HG02642 (cell line): ENCODE results near the gene CHIA.
"Not testable (repeated sequence)": the region's sequence is repeated elsewhere in the genome, so short reads cannot be mapped to it uniquely, and the experiment has no call there.

Experiments
- ATAC-seq: cut with Tn5 transposase; IDR thresholded peaks from one replicate; pipeline ENCODE4 v1.9.1; 2021; ENCODE audit warnings: mild to moderate bottlenecking; ENCODE audit not compliant: unreplicated experiment, poor library complexity

Gene CHIA

DNA sequence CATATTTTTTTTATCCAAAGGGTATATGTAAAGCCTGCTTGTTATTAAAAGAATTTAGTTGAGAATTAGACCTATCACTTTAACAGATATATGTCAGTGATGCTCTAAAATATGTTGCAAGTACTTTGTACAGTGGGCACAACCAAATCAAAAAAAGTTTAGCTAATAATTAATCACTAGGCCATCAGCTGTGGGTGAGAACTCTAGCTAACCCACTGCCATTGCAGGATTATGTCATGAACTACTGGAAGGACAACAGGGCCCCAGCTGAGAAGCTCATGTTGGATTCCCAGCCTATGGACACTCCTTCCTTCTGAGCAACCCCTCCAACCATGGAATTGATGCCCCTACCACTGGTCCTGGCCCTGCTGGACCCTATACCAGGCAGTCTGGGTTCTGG, 6.8 kb upstream of the CHIA start:
- ATAC-seq = no peak

DNA sequence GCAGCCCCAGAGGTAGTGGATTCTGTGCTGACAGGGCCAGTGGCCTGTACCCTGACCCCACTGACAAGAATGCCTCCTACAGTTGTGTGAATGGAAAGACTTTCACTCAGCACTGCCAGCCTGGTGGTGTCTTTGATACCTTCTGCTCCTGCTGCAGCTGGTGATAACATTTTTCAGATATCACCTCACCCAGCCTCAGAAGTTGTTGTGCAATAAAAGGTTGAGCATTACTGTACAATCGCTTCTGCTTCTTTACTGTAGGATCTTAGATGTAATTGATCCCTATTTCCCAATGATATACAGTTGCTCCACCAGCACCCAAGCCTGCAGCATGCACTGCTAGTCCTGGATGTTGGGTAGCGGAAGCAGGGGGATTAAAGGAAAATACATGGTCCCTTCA, 4.8 kb upstream of the CHIA start:
- no peak for ATAC-seq

DNA sequence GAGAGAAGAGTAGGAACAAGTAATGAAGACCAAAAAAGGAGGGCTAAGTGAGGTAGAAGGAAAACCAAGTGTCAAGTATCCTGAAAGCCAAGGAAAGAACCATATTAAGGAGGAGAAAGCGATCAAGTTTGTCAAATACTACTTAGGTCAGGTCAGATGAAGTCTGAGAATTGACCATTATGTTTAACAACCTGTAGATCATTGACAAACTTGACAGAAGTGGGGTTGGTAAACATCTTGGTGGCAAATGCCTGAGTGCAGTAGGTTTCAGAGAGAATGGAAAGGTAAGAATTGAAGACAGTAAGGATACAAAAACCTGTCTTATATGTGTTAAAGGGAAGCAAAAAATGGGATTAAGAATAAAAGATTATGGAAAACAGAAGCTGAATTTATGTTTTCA, 3.7 kb upstream of the CHIA start:
- ATAC-seq = no peak

DNA sequence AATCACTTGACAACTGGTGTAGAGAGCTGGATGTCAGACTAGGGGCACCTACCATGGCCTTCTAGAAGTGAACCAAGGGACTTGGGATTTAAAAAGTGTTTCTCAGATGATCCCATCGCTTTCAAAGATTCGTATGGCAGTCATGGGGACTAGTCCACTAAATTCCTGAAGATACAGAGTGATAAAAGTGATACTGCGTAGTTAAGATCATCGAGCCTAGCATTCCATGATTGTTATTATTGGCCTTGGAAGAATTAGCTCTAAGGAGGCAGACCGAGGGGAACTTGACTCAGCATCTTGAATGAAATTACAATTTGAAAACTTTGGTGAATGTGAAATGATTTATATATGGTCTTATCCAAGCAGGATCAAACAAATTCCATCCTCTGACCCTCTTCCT, 1.3 kb upstream of the CHIA start:
- ATAC-seq = no peak

DNA sequence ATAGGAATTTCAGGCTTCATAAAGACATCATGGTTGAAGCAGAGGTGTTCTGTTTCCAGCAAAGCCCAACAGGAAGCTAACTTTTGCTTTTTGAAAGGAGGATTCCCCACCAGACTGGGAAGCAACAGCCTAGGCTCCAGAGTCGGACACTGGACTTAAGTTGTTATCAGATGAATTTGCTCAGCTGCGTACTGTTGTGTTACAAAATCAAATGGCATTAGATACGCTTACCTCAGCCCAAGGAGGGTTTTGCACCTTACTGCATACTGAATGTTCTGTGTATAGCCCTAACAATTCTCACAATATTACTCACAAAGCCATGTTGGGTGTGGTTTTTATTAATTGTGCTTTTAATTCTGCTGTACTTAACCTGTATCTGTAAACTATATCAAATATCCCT, 547 bp upstream of the CHIA start:
- no peak for ATAC-seq

DNA sequence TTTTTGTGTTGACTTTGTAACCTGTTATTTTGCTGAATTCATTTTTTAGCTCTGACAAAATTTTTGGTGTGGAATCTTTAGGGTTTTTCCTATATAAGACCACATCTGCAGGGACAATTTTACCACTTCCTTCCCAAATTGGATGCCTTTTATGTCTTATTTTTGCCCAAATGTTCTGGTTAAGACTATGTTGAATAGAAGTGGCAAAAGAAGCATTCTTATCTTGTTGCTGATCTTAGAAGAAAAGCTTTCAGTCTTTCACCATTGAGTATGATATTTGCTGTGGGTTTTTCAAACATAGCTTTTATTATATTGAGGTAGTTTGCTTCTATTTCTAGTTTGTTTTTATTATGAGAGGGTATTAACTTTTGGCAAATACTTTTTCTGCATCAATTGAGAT, 3.7 kb downstream of the CHIA start:
- ATAC-seq = no peak

DNA sequence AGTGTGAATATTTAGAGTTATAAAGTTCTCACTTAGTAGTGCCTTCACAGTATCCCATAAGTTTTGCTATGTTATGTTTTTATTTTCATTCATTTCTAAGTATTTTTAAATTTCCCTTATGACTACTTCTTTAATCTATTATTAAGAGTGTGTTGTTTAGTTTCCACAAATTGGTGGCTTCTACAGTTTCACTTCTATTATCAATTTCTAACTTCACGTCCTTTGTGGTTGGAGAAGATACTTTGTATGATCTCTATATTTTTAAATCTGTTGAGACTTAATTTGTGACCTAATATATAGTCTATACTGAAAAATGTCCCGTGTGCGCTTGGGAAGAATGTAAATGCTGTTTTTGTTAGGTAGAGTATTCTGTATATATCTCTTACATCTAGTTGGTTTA, 11.7 kb downstream of the CHIA start:
- no peak for ATAC-seq

DNA sequence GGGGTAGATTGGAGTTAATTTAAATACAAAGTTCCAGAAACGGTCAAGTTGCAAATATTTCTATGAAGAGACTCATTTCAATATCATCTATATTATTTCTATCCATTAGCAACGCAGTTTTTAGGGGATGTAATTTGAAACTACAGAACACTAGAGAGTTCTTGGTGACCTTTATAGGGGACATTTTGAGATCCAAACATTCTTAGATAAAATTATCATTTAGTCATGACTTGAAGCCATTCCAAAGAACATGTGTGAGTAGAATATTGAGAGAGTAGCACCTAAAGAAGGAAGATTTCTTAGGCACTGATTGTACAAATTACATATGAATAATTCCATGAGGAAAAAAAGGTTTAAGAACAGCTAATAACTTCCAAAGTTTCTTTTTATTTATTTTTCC, 19.0 kb downstream of the CHIA start:
- ATAC-seq = no peak

DNA sequence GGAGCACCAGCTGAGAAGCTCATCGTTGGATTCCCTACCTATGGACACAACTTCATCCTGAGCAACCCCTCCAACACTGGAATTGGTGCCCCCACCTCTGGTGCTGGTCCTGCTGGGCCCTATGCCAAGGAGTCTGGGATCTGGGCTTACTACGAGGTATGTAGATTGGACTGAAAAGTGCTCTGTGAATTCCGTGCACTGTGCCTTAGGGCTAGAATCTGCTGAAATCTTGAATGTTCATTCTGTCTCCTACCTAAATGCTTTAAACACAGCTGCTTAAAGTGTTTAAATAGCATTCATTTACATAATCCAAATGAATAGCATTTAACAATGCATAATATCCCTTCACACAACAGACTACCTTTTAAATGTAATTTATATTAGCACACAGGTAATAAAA, 27.9 kb downstream of the CHIA start:
- ATAC-seq = no peak

DNA sequence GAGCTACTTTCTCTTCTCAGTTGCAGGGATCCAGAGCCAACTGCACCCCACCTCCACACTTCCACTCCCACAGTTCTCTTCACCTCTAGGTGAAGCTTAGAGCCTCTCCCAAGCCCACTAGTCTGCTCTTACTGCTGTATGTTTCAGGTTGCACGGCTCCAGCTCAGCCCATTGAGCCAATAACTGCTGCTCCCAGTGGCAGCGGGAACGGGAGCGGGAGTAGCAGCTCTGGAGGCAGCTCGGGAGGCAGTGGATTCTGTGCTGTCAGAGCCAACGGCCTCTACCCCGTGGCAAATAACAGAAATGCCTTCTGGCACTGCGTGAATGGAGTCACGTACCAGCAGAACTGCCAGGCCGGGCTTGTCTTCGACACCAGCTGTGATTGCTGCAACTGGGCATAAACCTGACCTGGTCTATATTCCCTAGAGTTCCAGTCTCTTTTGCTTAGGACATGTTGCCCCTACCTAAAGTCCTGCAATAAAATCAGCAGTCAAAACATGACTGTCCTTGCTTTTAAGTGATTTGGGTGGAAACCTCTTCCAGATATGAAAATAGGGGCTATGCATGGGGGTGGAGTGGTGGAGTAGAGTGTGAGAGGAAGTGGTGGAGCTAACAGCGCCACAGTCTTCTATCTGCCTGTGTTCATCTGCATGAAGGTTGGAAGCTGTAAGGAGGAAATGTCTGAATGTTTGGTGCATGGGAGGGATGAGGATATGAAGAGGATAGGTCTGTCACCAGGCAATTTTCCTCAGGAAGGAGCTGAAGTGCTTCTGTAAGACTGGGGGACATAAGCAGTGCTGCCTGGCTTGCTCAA, 29.6 kb downstream of the CHIA start:
- no peak for ATAC-seq

DNA sequence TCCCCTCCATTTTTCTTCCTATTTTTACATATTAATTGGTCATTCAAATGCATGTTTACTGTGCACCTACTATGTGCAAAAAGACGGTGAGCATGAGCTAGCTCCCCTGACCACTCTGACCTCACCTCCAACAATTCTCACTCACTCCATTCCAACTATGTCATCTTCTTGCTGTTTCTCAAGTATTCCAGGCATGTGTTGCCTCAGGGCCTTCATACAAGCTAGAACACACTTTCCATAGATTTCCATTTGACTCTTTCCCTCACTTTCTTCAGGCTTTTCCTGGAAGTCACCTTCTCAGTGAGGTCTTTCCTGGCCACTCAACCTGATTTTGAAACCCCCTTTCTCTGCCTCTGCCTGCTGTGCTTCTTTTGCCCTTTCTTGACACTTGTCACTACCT, 32.6 kb downstream of the CHIA start:
- ATAC-seq = no peak

DNA sequence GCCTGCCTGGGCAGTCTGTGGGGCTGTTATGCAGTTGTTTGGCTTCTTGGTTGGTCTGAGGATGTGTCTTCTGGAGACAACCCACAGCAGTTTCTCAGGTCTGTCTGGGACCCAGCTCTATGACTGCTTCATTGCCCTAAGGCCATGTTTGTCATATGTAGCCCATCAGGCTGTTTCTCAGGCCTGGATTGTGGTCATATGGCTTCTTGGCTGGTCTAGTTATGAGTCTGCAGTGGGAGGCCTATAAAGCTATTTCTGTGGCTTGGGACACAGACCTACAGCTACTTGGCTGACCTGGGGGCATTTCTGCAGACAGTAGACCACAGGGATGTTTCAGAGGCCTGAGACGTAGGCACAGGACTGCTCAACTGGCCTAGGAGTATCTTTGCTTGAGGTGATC, 41.5 kb downstream of the CHIA start:
- ATAC-seq = no peak

DNA sequence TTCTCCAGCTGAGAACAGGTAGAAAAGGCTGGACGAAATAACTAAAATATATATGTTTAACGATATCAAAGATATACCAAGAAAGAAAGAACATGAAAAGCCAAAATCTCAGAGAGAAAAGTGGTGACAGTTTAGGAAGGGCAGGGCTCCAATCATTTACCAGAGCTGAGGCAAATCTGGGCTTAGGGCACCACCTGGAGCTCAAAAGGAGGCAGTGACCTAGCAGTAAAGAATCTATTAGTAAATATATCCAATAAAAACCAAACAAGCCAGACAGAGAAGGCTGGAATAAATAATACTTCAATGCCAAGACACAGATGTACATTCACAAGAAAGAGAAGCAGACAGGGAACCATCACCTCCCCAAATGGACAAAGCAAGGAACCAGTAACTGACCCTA, 43.5 kb downstream of the CHIA start:
- no peak for ATAC-seq

DNA sequence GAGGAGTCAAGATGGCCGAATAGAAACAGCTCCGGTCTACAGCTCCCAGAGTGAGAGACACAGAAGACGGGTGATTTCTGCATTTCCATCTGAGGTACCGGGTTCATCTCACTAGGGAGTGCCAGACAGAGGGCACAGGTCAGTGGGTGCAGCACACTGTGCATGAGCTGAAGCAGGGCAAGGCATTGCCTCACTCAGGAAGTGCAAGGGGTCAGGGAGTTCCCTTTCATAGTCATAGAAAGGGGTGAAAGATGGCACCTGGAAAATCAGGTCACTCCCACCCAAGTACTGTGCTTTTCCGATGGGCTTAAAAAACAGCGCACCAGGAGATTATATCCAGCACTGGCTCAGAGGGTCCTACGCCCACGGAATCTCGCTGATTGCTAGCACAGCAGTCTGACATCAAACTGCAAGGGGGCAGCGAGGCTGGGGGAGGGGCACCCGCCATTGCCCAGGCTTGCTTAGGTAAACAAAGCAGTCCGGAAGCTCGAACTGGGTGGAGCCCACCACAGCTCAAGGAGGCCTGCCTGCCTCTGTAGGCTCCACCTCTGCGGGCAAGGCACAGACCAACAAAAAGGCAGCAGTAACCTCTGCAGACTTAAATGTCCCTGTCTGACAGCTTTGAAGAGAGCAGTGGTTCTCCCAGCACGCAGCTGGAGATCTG, 44.7 kb downstream of the CHIA start:
- not testable (repeated sequence) for ATAC-seq

DNA sequence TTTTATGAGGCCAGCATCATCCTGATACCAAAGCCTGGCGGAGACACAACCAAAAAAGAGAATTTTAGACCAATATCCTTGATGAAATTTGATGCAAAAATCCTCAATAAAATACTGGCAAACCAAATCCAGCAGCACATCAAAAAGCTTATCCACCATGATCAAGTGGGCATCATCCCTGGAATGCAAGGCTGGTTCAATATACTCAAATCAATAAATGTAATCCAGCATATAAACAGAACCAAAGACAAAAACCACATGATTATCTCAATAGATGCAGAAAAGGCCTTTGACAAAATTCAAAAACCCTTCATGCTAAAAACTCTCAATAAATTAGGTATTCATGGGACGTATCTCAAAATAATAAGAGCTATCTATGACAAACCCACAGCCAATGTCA, 48.2 kb downstream of the CHIA start:
- not testable (repeated sequence) for ATAC-seq

DNA sequence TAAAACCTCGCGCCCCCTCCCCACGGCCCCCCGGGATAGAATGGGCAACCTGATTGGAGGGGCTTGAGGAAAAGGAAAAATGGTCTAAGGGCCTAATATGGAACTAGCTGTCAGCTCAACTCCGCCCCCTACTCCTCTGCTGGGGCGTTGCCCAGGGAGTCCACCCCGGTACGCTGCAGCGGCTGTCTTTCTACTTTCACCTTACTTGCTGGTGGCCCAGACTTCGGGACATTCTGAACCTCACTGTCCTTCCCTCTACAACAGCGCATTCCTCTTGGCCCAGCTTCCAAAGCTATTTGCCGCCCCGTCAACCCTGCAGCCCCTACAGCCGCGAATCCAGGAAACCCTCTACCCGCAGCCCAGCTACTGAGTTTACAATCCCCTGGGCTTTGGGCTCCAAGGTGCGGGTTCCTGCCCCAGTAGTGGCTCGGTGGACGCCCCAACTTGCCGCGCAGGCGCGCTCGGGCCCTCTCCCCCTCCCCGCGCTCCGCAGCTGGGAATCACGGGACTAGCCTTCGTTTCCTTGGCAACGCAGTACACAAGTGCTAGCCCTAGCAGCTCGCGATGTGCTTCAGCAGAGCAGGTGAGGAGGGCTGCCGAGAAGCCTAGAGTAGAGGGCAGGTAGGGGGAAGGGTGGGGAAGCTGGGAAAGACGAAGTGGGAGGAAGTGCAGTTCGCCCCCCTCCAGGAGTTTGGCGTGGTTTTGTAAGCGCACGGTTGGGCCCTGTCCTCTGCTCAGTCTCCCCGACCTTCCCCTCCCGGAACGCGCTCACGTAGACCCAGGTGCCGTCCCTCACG, 55.6 kb downstream of the CHIA start:
- peak; percentile 96 for ATAC-seq

DNA sequence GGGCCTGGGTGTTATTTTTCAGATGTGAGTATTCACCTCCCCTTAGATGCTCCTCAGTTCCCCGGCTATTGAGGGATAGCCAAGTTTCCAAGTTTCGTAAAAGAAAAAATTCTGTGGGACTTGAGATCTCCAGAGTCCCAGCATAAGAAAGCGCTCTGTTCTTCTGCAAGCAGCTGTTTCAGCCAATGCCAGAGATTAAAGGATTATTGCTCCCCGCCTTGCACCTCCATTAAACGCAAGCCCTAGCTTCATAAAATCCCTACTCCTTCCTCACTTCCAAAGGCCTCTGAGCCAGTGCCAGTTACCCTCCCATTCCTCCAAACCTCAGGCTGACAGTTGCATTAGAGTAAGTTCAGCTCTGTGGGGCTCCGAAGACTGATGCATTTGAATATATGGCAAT, 56.4 kb downstream of the CHIA start:
- no peak for ATAC-seq

DNA sequence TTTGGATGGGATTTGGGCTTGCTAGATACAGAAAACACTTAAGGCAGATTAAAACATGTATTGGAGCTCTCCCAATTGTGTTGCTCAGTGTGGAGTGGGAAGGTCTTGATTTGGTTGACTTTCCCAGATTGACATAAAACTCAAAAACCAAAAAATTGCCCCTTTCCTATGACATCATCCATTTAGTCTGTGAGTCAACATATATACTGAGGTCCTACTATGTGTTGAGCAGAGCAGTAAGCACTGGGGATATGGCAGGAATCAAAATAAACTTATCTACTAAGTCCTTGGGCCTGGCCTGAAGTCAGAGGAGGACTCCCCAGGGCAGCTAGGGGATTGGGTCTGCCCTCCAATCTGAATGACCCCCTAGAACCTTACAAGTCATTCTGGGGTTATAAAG, 61.0 kb downstream of the CHIA start:
- no peak for ATAC-seq

DNA sequence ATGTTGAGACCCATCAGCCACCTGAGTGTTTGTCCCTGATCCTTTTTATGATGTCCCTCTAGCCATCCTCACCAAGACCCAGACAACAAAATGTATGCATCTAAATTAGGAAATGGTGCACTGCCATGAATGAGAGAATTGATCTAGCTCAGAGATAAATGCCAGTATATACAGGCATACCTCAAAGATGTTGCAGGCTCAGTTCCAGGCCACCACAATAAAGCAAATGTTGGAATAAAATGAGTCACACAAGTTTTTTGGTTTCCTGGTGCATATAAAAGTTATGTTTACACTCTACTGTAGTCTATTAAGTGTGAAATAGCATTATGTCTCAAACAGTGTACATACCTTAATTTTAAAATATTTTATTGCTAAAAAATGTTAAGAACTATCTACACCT, 63.9 kb downstream of the CHIA start:
- ATAC-seq = no peak

DNA sequence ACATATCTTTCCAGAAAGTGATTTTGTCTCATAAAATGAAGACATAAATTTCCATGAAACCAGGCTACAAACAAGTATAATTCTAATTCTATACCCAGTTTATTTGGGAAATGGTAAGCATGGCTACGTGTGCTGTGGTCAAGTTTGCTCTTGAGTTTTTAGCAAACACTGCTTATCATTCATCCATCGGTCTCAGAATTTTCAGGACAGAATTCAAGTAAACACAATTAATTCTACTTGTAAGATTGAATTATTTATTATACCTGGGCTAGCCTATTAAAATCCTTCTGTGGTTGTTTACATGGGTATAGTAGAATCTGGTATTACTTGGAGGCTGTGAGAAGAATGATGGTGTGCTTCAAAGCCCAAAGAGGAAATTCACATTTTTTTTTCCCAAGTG, 68.3 kb downstream of the CHIA start:
- no peak for ATAC-seq

DNA sequence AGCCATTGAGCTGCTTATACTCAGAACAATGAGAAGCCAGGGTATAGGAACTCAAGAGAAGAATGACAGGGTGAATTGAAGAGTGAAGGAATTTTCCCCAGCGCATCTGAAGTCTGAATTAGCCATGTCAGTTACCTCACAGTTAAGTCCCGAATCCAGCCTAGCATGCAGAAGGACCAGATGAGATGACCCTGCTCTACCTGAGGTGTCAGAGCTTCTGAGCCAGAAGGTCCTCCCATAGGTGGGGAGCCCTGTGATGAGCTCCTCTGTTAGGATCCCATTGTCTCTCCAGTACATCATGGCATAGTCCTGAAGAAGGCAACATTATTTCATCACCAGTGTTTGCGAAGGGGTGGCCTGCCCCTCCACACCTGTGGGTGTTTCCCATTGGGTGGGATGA, 68.7 kb downstream of the CHIA start:
- no peak for ATAC-seq
